T47D (cell line): Measurements from ENCODE around the gene ZNF784.
A peak's percentile ranks its signal among the peaks of the same experiment; 100 is the strongest.

ENCODE experiments used
- DNase-seq, 2 experiments: peaks; one replicate each; pipeline versions ENCODE4 v3.0.0 to v3.0.0-alpha.2; 2011 to 2012; ENCODE audit warnings: low read depth in 1 of 2, low spot score in 1 of 2
- JUND ChIP-seq: IDR thresholded peaks from 2 replicates; pipeline ENCODE4 v1.6.1; 2012; ENCODE audit warnings: low read depth
- in situ Hi-C: cut with HindIII; loops from 2 replicates; pipeline ENCODE4 v1.10.0; 2016; ENCODE audit warnings: low sequenced_read_pairs, low pct_unique_long_range_greater_than_20kb

Gene ZNF784

DNA sequence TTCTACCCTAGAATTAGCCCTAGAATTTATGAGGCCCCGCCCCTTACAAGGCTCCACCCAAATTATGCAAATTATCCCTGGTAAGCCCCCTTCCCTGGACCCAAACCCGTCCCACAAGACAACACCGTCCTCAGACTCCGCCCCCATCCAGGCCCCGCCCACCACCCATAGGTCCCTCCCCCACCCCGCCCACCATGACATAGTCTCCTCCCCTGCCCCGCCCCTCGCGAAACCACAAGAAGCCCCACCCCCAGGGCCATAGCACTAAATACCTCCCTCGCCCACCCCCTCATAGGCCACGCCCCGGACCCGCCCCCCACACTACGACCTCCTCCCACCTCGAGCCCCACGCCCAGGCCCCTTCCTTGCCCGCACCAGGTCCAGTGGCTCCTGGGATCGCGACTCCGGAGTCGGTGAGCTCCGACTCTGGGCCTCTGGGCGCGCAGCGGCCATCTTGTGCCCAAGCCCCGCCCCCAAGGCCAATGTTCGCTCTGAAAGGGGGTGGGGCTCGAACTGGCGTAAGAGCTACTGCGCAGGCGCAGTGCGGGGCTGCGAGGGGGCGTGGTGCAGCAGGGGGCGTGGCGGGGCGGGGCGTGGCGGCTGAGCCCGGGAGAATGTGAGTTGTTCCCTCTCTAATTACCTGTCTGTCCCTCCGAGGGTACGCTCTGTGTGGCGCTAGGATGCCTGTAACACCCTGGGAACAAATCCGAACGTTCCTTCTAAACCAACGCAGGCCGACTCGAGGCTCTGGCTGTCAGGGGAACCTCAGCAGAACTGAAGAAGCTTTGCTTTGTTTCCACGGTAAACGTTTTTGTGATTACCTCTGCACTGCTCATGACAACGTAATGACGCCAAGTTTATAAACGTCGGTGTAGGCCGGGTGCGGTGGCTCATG lies at the start of gene ZNF784:
Gene ZNF784 (minus strand): TSS at position 458 of the 895 bp plus-strand sequence. CDS start 5 bp downstream, at position 453.
- in situ Hi-C loops = no loop called here
- no peak for TF ChIP-seq JUND
- DNase-seq = peak; percentile 89 to 91

GRCh38 chr19:55673889-55674288 lies 49.5 kb upstream of the ZNF784 start:
- DNase-seq = no peak
- in situ Hi-C loops = no loop called here
- TF ChIP-seq JUND = no peak

DNA sequence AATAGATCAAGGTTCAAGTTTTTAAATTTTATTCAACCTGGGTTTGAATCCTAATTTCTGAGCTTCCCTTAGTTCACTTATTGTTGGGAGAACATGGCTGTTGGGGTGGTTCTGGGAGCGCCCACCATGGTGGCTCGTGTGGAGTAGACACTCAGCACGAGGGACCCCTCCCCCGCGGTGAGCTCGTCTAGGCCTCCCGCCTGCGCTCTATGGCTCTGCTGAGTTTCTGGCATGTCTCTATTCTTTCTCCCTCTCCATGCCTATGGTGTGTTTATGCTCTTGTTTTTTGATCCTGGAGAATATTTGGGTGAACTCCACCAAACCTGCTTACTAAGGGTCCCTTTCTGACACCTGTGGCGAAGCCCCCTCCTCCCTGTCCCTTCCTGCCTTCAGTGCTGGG lies 49.1 kb upstream of the ZNF784 start:
- no peak for TF ChIP-seq JUND
- DNase-seq = no peak
- in situ Hi-C loops = no loop called here

- no peak for TF ChIP-seq JUND
- in situ Hi-C loops = no loop called here
- DNase-seq = no peak
These were observed 48.1 kb upstream of the ZNF784 start for GRCh38 chr19:55672418-55672817.

DNA sequence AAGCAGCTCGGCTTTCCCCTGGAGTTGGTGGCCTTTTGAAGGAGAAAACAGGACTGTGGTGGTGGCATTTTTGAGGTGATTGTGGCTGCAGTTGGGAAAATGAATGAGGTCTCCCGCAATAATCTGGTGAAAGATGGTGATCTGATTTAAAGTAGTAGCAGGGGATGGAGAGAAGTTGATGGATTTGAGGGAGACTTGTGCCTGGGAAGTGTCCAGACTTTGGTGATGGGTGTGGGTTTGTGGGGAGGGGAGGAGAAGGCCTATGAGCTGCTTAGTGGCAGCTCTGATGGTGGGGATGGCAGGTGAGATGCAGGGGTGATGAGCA lies 46.6 kb upstream of the ZNF784 start:
- in situ Hi-C loops = no loop called here
- no peak for DNase-seq
- TF ChIP-seq JUND = no peak

DNA sequence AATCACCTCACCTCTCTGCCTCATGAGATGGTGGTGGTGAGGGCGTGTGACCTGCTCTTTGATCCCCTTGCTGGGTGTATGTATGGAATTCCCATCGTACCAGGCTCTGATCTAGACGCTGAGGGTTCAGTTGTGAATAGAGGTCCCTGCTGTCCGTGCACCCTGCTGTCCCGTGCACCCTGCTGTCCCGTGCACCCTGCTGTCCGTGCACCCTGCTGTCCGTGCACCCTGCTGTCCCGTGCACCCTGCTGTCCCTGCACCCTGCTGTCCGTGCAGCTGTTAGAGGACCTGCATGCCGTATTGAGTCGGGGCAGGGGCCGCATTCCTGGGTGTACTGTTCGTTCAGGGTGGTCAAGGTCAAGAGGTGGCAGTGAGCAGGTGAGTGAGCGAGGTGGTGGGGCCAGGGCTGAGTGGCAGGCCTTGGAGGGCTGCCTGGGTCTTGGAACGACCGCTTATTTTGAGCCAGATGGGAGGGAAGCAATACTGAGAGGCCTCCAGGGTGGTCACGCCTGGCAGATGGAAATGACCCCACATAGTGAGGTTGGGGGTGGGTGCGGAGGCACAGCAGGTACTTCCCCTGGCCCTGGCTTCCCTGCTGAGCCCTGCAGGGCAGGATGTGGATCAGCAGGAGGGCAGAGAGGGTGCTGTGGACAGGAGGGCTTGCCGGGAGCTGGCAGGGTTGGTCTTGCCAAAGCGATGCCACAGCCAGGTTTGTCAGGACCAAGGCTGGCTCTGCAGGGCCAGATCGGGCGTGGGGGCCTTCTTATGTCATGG lies 46.1 kb upstream of the ZNF784 start:
- DNase-seq = no peak
- in situ Hi-C loops = no loop called here
- TF ChIP-seq JUND = no peak

DNA sequence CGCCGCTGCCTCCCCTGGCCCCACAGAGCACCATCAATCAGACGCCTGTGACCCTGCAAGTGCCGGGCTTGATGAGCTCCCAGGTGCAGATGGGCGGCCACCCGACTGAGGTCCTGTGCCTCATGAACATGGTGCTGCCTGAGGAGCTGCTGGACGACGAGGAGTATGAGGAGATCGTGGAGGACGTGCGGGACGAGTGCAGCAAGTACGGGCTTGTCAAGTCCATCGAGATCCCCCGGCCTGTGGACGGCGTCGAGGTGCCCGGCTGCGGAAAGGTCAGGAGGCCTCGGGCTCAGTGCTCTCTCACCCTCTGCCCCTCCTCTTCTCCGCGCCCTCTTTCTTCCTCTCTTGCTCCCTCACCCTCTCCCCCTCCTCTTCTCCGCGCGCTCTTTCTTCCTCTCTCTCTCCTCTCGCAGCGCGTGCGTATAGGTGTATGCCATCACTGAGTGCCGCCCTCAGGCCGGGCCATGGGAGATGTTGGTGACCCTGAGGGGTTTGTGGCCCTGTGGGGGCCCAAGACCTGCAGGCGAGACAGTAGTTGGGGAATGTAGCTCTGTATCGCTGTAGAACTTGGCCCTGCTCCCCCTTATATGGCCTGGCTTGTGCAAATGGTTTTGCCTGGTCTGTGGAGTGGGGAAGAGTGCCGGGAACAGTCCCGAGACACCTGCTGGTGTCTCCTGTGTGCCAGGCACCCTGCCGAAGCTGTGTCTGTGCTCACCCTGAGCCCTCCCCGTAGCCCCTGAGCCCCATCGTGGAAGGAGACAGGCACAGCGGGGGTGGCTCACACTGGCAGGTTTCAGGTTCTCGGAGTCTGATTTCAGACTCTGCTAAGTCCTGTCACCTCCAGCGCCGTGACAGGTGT lies 45.3 kb upstream of the ZNF784 start:
- TF ChIP-seq JUND = no peak
- DNase-seq = no peak
- in situ Hi-C loops = no loop called here

DNA sequence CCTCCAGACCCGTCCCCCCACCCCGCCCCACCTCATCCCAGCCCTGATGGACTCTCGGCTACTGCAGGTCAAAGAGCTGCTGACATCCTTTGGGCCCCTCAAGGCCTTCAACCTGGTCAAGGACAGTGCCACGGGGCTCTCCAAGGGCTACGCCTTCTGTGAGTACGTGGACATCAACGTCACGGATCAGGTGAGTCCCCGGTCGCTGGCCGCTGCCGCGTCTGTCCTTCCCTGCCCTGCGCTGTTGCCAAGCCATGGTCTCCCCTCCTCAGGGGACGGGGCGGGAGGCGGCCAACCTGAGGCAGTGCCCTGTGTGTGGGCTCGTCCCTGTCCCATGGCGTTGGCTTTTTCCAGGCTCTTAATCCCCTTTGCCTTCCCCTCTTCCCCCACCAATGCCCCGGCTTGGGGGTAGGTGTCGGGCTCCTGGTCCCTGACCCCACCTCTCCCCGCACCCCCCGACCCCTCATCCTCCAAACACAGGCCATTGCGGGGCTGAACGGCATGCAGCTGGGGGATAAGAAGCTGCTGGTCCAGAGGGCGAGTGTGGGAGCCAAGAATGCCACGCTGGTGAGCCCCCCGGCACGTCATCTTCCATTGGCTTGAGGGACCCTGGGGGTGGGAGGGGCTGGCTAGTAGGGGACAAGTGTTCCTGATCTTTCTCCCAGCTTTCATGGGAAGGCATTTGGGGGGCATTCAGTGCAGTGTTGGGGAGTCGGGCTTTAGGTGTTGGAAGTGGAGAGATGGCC lies 44.4 kb upstream of the ZNF784 start:
- TF ChIP-seq JUND = no peak
- in situ Hi-C loops = no loop called here
- DNase-seq = no peak

DNA sequence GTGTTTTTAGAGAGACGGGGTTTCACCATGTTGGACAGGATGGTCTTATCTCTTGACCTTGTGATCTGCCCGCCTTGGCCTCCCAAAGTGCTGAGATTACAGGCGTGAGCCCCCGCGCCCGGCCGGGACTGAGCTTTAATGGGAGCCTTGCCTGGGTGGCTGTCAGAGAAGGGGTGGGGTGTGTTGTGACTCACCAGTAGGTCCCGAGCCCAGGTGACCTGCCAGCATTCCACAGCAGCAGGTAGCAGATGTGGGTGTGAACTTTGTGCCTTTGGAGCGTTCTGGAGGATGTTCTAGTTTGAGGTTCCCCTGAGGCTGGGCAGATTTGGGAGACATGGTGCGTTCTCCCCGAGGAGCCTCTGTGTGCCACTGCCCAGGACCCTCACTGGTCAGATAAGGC lies 43.6 kb upstream of the ZNF784 start:
- in situ Hi-C loops = no loop called here
- no peak for TF ChIP-seq JUND
- no peak for DNase-seq

- in situ Hi-C loops = no loop called here
- DNase-seq = no peak
- TF ChIP-seq JUND = no peak
These were observed 43.1 kb upstream of the ZNF784 start for GRCh38 chr19:55667511-55667910.

GRCh38 chr19:55667006-55667381 lies 42.6 kb upstream of the ZNF784 start:
- in situ Hi-C loops = no loop called here
- no peak for DNase-seq
- no peak for TF ChIP-seq JUND
